ENCODE results near the gene USB1. TPM values are rescaled to one million over a fixed set of nuclear protein-coding genes. Genes with fewer than 3 reads are reported as not detected.

Gene USB1
- total RNA-seq, 4 donors from 2014 or later: 21.3 to 63.4 (median 45.2) TPM

- no peak for DNase-seq
- in situ Hi-C loops (cut with MboI; ENCODE audit: low pct_ligation_motif_present in 1 of 4, low pct_unique_long_range_greater_than_20kb in 1 of 4, low sequenced_read_pairs in 3 of 4) (no loop called here), intact Hi-C loops (cut with DNase I; ENCODE audit: low total_unique reads) (no loop called here)
- Histone ChIP-seq H3K9me3 (no peaks in the 10 kb centered on the region), H3K4me3 (no peak overlapping the region), H3K36me3 (peaks cover 0 to 5% (median 0%) of the 10 kb centered on the region in 4 donors), H3K27me3 (no peaks in the 10 kb centered on the region), H3K4me1 (peaks cover 0 to 12% (median 2%) of the 10 kb centered on the region in 4 donors), H3K27ac (no peak overlapping the region)
- no peak for TF ChIP-seq CTCF (IDR thresholded peaks at IDR 0.05)
- no peak for TF ChIP-seq POLR2AphosphoS5 (IDR thresholded peaks at IDR 0.05)
- no peak for TF ChIP-seq POLR2A (IDR thresholded peaks at IDR 0.05)
- TF ChIP-seq EP300 (IDR thresholded peaks at IDR 0.05; ENCODE audit: low read depth): no peak
- 97% methylated on average over 16 of the region's 16 CpGs; no CpG with 5 or more reads in 1 of the 2 donors for WGBS, 2 donors (ENCODE audit: low coverage in 1 of 2)
Measured at GRCh38 chr16:58042886-58043515, 41.8 kb downstream of the USB1 start.

GRCh38 chr16:58043571-58044155 is 42.5 kb downstream of the USB1 start:
- DNase-seq: no peak
- Histone ChIP-seq H3K9me3 (no peaks in the 10 kb centered on the region), H3K4me1 (peaks cover 0 to 12% (median 2%) of the 10 kb centered on the region in 4 donors), H3K27me3 (no peaks in the 10 kb centered on the region), H3K4me3 (no peak overlapping the region), H3K27ac (no peak overlapping the region), H3K36me3 (peaks cover 0 to 5% (median 0%) of the 10 kb centered on the region in 4 donors)
- TF ChIP-seq CTCF (IDR thresholded peaks at IDR 0.05) (no peak), POLR2AphosphoS5 (IDR thresholded peaks at IDR 0.05) (no peak), EP300 (IDR thresholded peaks at IDR 0.05; ENCODE audit: low read depth) (no peak), POLR2A (IDR thresholded peaks at IDR 0.05) (no peak)
- intact Hi-C loops (cut with DNase I; ENCODE audit: low total_unique reads) (no loop called here), in situ Hi-C loops (cut with MboI; ENCODE audit: low pct_ligation_motif_present in 1 of 4, low pct_unique_long_range_greater_than_20kb in 1 of 4, low sequenced_read_pairs in 3 of 4) (no loop called here)
- WGBS, 2 donors (ENCODE audit: low coverage in 1 of 2): 90 to 92% methylated on average over 2 to 7 of the region's 7 CpGs

GRCh38 chr16:58044266-58045019 is 43.2 kb downstream of the USB1 start:
- DNase-seq: no peak
- Histone ChIP-seq H3K9me3 (no peaks in the 10 kb centered on the region), H3K27me3 (no peaks in the 10 kb centered on the region), H3K4me1 (peaks cover 0 to 12% (median 2%) of the 10 kb centered on the region in 4 donors), H3K27ac (no peak overlapping the region), H3K36me3 (peaks cover 0 to 5% (median 0%) of the 10 kb centered on the region in 4 donors), H3K4me3 (no peak overlapping the region)
- 90% methylated on average over 9 of the region's 9 CpGs; no CpG with 5 or more reads in 1 of the 2 donors for WGBS, 2 donors (ENCODE audit: low coverage in 1 of 2)
- intact Hi-C loops (cut with DNase I; ENCODE audit: low total_unique reads): no loop called here
- in situ Hi-C loops (cut with MboI; ENCODE audit: low pct_ligation_motif_present in 1 of 4, low pct_unique_long_range_greater_than_20kb in 1 of 4, low sequenced_read_pairs in 3 of 4): no loop called here
- TF ChIP-seq CTCF (IDR thresholded peaks at IDR 0.05): no peak
- no peak for TF ChIP-seq POLR2A (IDR thresholded peaks at IDR 0.05)
- no peak for TF ChIP-seq POLR2AphosphoS5 (IDR thresholded peaks at IDR 0.05)
- no peak for TF ChIP-seq EP300 (IDR thresholded peaks at IDR 0.05; ENCODE audit: low read depth)

GRCh38 chr16:58045096-58045495 is 43.9 kb downstream of the USB1 start:
- in situ Hi-C loops (cut with MboI; ENCODE audit: low pct_ligation_motif_present in 1 of 4, low pct_unique_long_range_greater_than_20kb in 1 of 4, low sequenced_read_pairs in 3 of 4): no loop called here
- no peak for DNase-seq
- 89% methylated on average over 29 of the region's 31 CpGs; no CpG with 5 or more reads in 1 of the 2 donors for WGBS, 2 donors (ENCODE audit: low coverage in 1 of 2)
- TF ChIP-seq EP300 (IDR thresholded peaks at IDR 0.05; ENCODE audit: low read depth) (no peak), POLR2A (IDR thresholded peaks at IDR 0.05) (no peak), CTCF (IDR thresholded peaks at IDR 0.05) (no peak), POLR2AphosphoS5 (IDR thresholded peaks at IDR 0.05) (no peak)
- intact Hi-C loops (cut with DNase I; ENCODE audit: low total_unique reads): no loop called here
- Histone ChIP-seq H3K27me3 (no peaks in the 10 kb centered on the region), H3K4me3 (no peak overlapping the region), H3K27ac (no peak overlapping the region), H3K36me3 (peaks cover 0 to 5% (median 0%) of the 10 kb centered on the region in 4 donors), H3K4me1 (peaks cover 0 to 12% (median 2%) of the 10 kb centered on the region in 4 donors), H3K9me3 (no peaks in the 10 kb centered on the region)
